ENCODE measurements around the gene ATG2A.
A peak's percentile ranks its signal among the peaks of the same experiment; 100 is the strongest.

ATG2A gene

DNA sequence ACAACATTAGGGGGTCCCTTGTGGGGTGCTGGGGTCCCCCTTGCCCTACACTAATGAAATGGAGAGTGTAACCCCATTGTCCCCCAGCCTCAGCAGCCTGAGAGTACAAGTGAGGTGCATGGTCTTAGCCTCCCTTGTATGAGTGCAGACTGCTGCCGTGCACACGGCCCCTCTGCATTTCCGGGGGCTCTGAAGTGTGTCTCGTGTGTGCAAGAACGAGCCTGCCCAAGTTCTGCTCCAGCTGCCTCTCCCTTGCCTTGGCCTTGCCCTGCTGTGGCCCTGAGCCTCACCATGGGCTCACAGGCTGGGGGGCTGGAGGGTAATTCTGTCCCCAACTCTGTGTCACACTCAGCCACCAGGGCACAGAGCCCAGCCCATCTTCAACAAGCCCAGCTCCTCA, 33.4 kb downstream of the ATG2A start:
- no peak for DNase-seq (ENCODE audit: low read depth, low spot score)
- no peak overlapping the region for H3K4me3 ChIP-seq (ENCODE audit: low read depth, low read length)
- POLR2A ChIA-PET: no interaction called here
- TF ChIP-seq, protein P1, sequence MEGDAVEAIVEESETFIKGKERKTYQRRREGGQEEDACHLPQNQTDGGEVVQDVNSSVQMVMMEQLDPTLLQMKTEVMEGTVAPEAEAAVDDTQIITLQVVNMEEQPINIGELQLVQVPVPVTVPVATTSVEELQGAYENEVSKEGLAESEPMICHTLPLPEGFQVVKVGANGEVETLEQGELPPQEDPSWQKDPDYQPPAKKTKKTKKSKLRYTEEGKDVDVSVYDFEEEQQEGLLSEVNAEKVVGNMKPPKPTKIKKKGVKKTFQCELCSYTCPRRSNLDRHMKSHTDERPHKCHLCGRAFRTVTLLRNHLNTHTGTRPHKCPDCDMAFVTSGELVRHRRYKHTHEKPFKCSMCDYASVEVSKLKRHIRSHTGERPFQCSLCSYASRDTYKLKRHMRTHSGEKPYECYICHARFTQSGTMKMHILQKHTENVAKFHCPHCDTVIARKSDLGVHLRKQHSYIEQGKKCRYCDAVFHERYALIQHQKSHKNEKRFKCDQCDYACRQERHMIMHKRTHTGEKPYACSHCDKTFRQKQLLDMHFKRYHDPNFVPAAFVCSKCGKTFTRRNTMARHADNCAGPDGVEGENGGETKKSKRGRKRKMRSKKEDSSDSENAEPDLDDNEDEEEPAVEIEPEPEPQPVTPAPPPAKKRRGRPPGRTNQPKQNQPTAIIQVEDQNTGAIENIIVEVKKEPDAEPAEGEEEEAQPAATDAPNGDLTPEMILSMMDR (IDR thresholded peaks at IDR 0.05; ENCODE audit: insufficient read depth, low read length, missing control alignments): no peak
- CTCF ChIA-PET: interaction anchor here (1.2 to 28.0 kb wide), 3 partner anchors 10 to 31 kb away, joined by 3 to 1375 read pairs (median 18); partner anchors contain the start of gene CDC42BPG

DNA sequence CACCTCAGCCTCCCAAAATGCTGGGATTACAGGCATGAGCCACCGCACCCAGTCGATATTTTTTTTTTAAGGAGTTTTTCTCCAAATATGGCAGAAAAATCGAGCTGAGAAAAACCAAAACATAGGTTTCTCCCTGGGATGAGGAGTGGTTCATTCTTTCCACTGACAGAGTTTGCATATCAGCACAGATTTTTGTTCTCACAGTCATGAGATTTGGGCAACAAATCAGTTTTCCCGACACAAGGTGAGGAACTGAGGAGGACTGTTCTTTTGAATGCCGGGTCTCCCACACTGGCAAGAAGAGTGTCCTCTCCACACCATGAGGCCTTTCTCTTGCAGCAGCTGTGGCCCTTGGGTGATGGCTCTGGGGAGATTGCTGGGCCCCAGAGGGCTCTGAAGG, 34.8 kb downstream of the ATG2A start:
- ChIA-PET POLR2A (no interaction called here), CTCF (interaction anchor here (3.5 to 28.0 kb wide), 2 partner anchors 11 to 30 kb away, joined by 18 to 1375 read pairs; partner anchors contain the start of gene CDC42BPG)
- H3K4me3 ChIP-seq (ENCODE audit: low read depth, low read length): no peak overlapping the region
- TF ChIP-seq, protein P1 (IDR thresholded peaks at IDR 0.05; ENCODE audit: insufficient read depth, low read length, missing control alignments): no peak
- DNase-seq (ENCODE audit: low read depth, low spot score): no peak

DNA sequence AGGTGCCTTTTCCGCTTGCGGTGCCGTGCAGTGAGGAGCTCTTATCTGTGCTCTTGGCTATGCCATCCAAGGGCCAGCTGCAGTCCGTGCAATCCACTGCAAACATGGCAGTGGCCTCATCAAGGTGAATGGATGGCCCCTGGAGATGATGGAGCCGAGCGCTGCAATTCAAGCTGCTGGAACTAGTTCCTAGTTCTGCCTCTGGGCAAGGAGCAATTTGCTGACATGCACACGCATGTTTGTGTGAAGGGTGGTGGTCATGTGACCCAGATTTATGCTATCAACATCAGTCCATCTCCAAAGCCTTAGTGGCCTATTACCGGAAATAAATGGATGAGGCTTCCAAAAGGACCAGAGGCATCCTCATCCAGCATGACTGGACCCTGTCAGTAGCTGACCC, 35.5 kb downstream of the ATG2A start:
- TF ChIP-seq, protein P1 (IDR thresholded peaks at IDR 0.05; ENCODE audit: insufficient read depth, low read length, missing control alignments): no peak
- ChIA-PET POLR2A (interaction anchor here (0.6 to 0.7 kb wide), 2 partner anchors 49 to 99 kb away, joined by 4 read pairs; no protein-coding TSS in a partner anchor), CTCF (interaction anchor here (1.5 to 28.0 kb wide), 3 partner anchors 9 to 29 kb away, joined by 4 to 1375 read pairs (median 18); partner anchors contain the start of gene CDC42BPG)
- H3K4me3 ChIP-seq (ENCODE audit: low read depth, low read length): no peak overlapping the region
- no peak for DNase-seq (ENCODE audit: low read depth, low spot score)

DNA sequence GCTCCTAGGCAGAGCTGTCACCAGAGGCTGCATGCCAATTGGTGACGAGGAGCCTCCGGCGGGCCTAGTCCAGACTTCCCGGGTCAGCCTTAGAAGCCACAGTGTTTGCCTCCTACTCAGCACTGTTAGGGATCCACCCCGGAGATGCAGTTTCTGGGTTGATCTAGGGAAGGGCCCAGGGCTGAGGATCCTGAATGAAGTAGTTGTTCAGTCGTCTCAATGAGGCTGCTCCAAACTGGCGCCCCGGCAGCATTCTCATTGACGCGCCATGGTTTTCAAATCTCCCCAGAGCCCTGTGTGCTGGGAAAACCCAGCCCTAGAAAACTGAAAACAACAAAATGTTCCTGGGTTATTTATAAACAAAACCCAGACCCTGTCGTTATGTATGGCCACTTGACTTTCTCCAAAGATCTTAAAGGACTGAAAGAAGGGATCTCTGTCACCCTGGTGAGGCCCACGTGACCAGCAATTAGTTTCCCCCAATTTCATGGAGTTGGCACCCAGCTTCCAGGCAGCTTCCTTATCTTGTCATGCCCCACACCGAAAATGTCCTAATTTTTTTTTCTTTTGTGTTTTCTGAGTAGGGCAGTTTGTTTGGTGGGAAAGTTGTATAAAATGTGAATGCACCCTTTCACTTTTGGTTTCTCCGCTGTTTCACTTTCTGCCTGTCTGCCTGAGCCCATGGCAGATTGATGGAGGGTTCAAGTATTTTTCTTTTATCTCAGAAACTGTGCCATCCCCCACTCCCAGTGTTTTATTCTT, 36.6 kb downstream of the ATG2A start:
- no peak overlapping the region for H3K4me3 ChIP-seq (ENCODE audit: low read depth, low read length)
- CTCF ChIA-PET: interaction anchor here (1.5 to 28.0 kb wide), 5 partner anchors 8 to 28 kb away, joined by 4 to 1375 read pairs (median 32); partner anchors contain the start of gene CDC42BPG
- POLR2A ChIA-PET: no interaction called here
- DNase-seq (ENCODE audit: low read depth, low spot score): no peak
- TF ChIP-seq, protein P1 (IDR thresholded peaks at IDR 0.05; ENCODE audit: insufficient read depth, low read length, missing control alignments): no peak

DNA sequence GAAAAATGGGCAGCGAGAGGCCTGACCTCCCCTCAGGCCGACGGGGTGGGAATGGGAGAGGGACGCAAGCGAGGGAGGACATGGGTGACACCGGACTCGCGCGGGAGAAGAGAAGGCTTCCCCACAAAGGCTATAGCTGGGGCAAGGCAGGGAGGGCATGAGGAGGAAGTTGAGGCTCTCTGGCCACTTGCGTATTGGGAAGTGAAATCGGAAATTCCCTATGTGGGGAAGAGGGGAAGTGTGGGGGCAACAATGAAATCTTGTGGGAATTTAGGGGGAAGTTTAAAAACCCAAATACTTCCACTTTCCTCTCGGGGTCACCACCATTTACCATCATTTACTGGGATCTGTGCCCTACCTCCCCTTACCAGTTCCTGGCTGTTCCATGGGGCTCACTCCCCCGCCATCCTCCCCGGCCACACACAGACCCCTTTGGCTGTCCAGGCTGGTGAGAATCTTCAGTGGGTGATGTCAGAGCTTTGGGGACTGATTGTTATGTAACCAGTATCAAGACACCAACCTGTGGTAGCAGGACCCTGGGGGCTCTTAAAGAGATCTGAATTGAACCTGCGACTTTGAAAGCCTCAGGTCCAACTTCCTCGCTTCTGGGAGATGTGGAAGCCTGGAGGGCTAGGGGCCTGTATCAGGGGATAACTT, 37.6 kb downstream of the ATG2A start:
- TF ChIP-seq, protein P1 (IDR thresholded peaks at IDR 0.05; ENCODE audit: insufficient read depth, low read length, missing control alignments): no peak
- POLR2A ChIA-PET: interaction anchor here (1.1 to 4.3 kb wide), 6 partner anchors 10 to 33 kb away, joined by 4 to 61 read pairs (median 12); no protein-coding TSS in a partner anchor
- CTCF ChIA-PET: interaction anchor here (2.6 to 28.0 kb wide), 4 partner anchors 10 to 135 kb away, joined by 8 to 1375 read pairs (median 60); partner anchors contain the start of genes ARL2 and CDC42BPG
- peak overlapping the region; percentile 76 for H3K4me3 ChIP-seq (ENCODE audit: low read depth, low read length)
- DNase-seq (ENCODE audit: low read depth, low spot score): no peak

Measured in AG04449 (cell line).